HepG2 (cell line): Measurements from ENCODE around the gene TMEM144. TPM values are rescaled to one million over a fixed set of nuclear protein-coding genes. Genes with fewer than 3 reads are reported as not detected.

ENCODE experiments used
- BHLHE40 ChIP-seq: IDR thresholded peaks from 2 replicates; pipeline ENCODE4 v1.6.1; 2011; ENCODE audit warnings: low read length, improper control_type of control experiment
- ETV6 ChIP-seq: sonication (generic); formaldehyde crosslinking; conservative IDR thresholded peaks from 2 replicates; pipeline ENCODE4 v1.4.0; 2020; ENCODE audit warnings: missing genetic modification reagents
- HDAC2 ChIP-seq: sonication (generic); formaldehyde crosslinking; IDR thresholded peaks from 2 replicates; pipeline ENCODE4 v1.4.0; 2020; ENCODE audit warnings: missing genetic modification reagents
- HNF1A ChIP-seq, 2 experiments: sonication (generic) in 1 of 2; formaldehyde crosslinking in 1 of 2; IDR thresholded peaks; 2 replicates each; pipeline versions ENCODE4 v1.4.0 to v1.6.1; 2016 to 2020; ENCODE audit warnings: borderline replicate concordance in 1 of 2, low read depth in 1 of 2, mild to moderate bottlenecking in 1 of 2, missing genetic modification reagents in 1 of 2
- MAX ChIP-seq: IDR thresholded peaks from 2 replicates; pipeline ENCODE4 v1.6.1; 2012; ENCODE audit warnings: inconsistent platforms
- MED1 ChIP-seq: sonication (generic); formaldehyde crosslinking; IDR thresholded peaks from 2 replicates; pipeline ENCODE4 v1.4.0; 2020; ENCODE audit warnings: missing genetic modification reagents
- SALL1 ChIP-seq: sonication (generic); formaldehyde crosslinking; IDR thresholded peaks from 2 replicates; pipeline ENCODE4 v1.8.0; 2022; ENCODE audit warnings: mild to moderate bottlenecking, missing genetic modification reagents
- TCF7L2 ChIP-seq: IDR thresholded peaks from 2 replicates; pipeline ENCODE4 v1.6.1; 2011; ENCODE audit warnings: mild to moderate bottlenecking, low read depth, low read length, moderate library complexity
- YEATS4 ChIP-seq: sonication (generic); formaldehyde crosslinking; IDR thresholded peaks from 2 replicates; pipeline ENCODE4 v1.4.0; 2020; ENCODE audit warnings: missing genetic modification reagents, borderline replicate concordance
- ZHX2 ChIP-seq, 2 experiments: sonication (generic) in 1 of 2; formaldehyde crosslinking in 1 of 2; IDR thresholded peaks; 2 replicates each; pipeline versions ENCODE4 v1.6.1 to v1.9.0; 2014 to 2022; ENCODE audit warnings: antibody characterized with exemption in 1 of 2, borderline replicate concordance in 1 of 2, inconsistent platforms in 1 of 2, low read depth in 1 of 2, missing genetic modification reagents in 1 of 2
- ZMYM3 ChIP-seq: sonication (generic); formaldehyde crosslinking; IDR thresholded peaks from 2 replicates; pipeline ENCODE4 v1.5.1; 2020; ENCODE audit warnings: mild to moderate bottlenecking, missing genetic modification reagents
- ZNF574 ChIP-seq: sonication (generic); formaldehyde crosslinking; IDR thresholded peaks from 2 replicates; pipeline ENCODE4 v1.4.0; 2020; ENCODE audit warnings: missing genetic modification reagents
- ZNF768 ChIP-seq: sonication (generic); formaldehyde crosslinking; IDR thresholded peaks from 2 replicates; pipeline ENCODE4 v1.4.0; 2020; ENCODE audit warnings: missing genetic modification reagents
- polyA plus RNA-seq, 8 experiments: library from polyadenylated mRNA; depleted of rRNA in 3 of 8; stranded (reverse) in 7 of 8; unstranded in 1 of 8; fragments of >200 nt; fragmentation: Illumina TruSeq in 4 of 8; extraction: Trizol in 4 of 8; gene quantifications; 2 replicates each; pipeline versions ENCODE4 v1.2.1 to v1.2.3, GENCODE V29; 2011 to 2016; ENCODE audit warnings: low read depth in 4 of 8, missing spikeins in 1 of 8, mixed read lengths in 1 of 8; ENCODE audit not compliant: insufficient read depth in 1 of 8
- total RNA-seq, 5 experiments: library from RNA; depleted of rRNA; stranded (reverse); fragments of >200 nt; fragmentation: Illumina TruSeq; extraction: Trizol; gene quantifications; 2 replicates each; pipeline ENCODE4 v1.2.3, GENCODE V29; 2016; ENCODE audit warnings: low read depth in 1 of 5

The TMEM144 gene
- total and polyA plus RNA-seq, 2 of the 13 experiments (the other 11 are each of a cell fraction or from before 2014, with no cell fraction given) = 10.9 to 12.3 TPM

- TF ChIP-seq ZHX2 (IDR thresholded peaks at IDR 0.05; ENCODE audit: low read depth) (no peak), ZHX2 (CRISPR knock-in tag; IDR thresholded peaks at IDR 0.05; ENCODE audit: borderline replicate concordance) (no peak), MED1 (CRISPR knock-in tag) (peak; percentile 65), ZMYM3 (0 out of 2 replicates have a peak, but pooled peaks have one; percentile 46), MAX (peak; percentile 58; the same call in 1 of the 2 replicates), YEATS4 (no peak), BHLHE40 (0 out of 2 replicates have a peak, but pooled peaks have one; percentile 40), ZNF768 (CRISPR knock-in tag) (peak; percentile 26; the same call in 1 of the 2 replicates), SALL1 (CRISPR knock-in tag) (peak; percentile 91), HDAC2 (CRISPR knock-in tag) (peak; percentile 22; the same call in 1 of the 2 replicates), ETV6 (CRISPR knock-in tag) (no peak), ZNF574 (CRISPR knock-in tag) (peak; percentile 52), TCF7L2 (no peak), HNF1A (IDR thresholded peaks at IDR 0.05; ENCODE audit: low read depth) (0 out of 2 replicates have a peak, but pooled peaks have one; percentile 20), HNF1A (CRISPR knock-in tag; IDR thresholded peaks at IDR 0.05; ENCODE audit: borderline replicate concordance) (no peak)
Observed at GRCh38 chr4:158209825-158210807, at the start of gene TMEM144 (continued).
